GM23338 (cell line): ENCODE measurements around the gene KRT85. TPM values are rescaled to one million over a fixed set of nuclear protein-coding genes. Genes with fewer than 3 reads are reported as not detected.

Source experiments
- ATAC-seq: fragments of 200-7000 bp; cut with Tn5 transposase; 3 replicates; pipeline ENCODE4 v1.9.1; 2020
- DNase-seq: peaks from one replicate; pipeline ENCODE4 v3.0.0-alpha.2; 2015; ENCODE audit warnings: low spot score
- H2AFZ ChIP-seq: fragments of 200-600 bp; sonication (generic); 2 replicates; pipeline ENCODE4 v1.8.0; 2016; ENCODE audit warnings: antibody characterized with exemption, mild to moderate bottlenecking, moderate library complexity
- H3F3A ChIP-seq: fragments of 200-600 bp; sonication (generic); replicated peaks from 2 replicates; pipeline ENCODE4 v1.8.0; 2017; ENCODE audit warnings: antibody characterized with exemption, mixed run types, low read depth
- H3K27ac ChIP-seq: fragments of 200-600 bp; sonication (generic); 2 replicates; pipeline ENCODE4 v1.6.1; 2016; ENCODE audit warnings: low read depth
- H3K27me3 ChIP-seq: fragments of 200-600 bp; sonication (generic); 2 replicates; pipeline ENCODE4 v1.8.0; 2016; ENCODE audit warnings: mild to moderate bottlenecking, mixed run types, moderate library complexity; ENCODE audit not compliant: insufficient read depth
- H3K36me3 ChIP-seq: fragments of 200-600 bp; sonication (generic); 2 replicates; pipeline ENCODE4 v1.8.0; 2016; ENCODE audit warnings: mild to moderate bottlenecking; ENCODE audit not compliant: insufficient read depth
- H3K4me1 ChIP-seq: fragments of 200-600 bp; sonication (generic); 2 replicates; pipeline ENCODE4 v1.8.0; 2016; ENCODE audit warnings: mild to moderate bottlenecking, moderate library complexity; ENCODE audit not compliant: insufficient read depth
- H3K4me2 ChIP-seq: fragments of 200-600 bp; sonication (generic); 2 replicates; pipeline ENCODE4 v1.7.1; 2017; ENCODE audit warnings: mixed run types
- H3K4me3 ChIP-seq: fragments of 200-600 bp; sonication (generic); 2 replicates; pipeline ENCODE4 v1.6.1; 2016; ENCODE audit warnings: mixed run types
- H3K79me2 ChIP-seq: fragments of 200-600 bp; sonication (generic); replicated peaks from 2 replicates; pipeline ENCODE4 v1.8.0; 2017; ENCODE audit warnings: mild to moderate bottlenecking; ENCODE audit not compliant: insufficient read depth
- H3K9me2 ChIP-seq: fragments of 200-600 bp; sonication (generic); 2 replicates; pipeline ENCODE4 v1.8.0; 2017; ENCODE audit not compliant: insufficient read depth
- H4K20me1 ChIP-seq: fragments of 200-600 bp; sonication (generic); replicated peaks from 2 replicates; pipeline ENCODE4 v1.8.0; 2017; ENCODE audit warnings: mild to moderate bottlenecking; ENCODE audit not compliant: insufficient read depth
- H3K27ac Mint-ChIP-seq: 2 replicates; pipeline ENCODE4 v1.8.0; 2020; ENCODE audit warnings: inconsistent platforms, mild to moderate bottlenecking, moderate library complexity, mixed read lengths
- H3K27me3 Mint-ChIP-seq: 3 replicates; pipeline ENCODE4 v1.8.0; 2022; ENCODE audit warnings: low read depth, mild to moderate bottlenecking, moderate library complexity, mixed read lengths, inconsistent platforms; ENCODE audit not compliant: insufficient read depth, poor library complexity
- H3K36me3 Mint-ChIP-seq: 3 replicates; pipeline ENCODE4 v1.8.0; 2021; ENCODE audit warnings: low read depth, mild to moderate bottlenecking, inconsistent platforms, moderate library complexity, mixed read lengths
- H3K4me1 Mint-ChIP-seq: 3 replicates; pipeline ENCODE4 v1.8.0; 2020; ENCODE audit warnings: mild to moderate bottlenecking, inconsistent platforms, mixed read lengths
- H3K4me3 Mint-ChIP-seq: 3 replicates; pipeline ENCODE4 v1.8.0; 2021; ENCODE audit warnings: moderate library complexity, mild to moderate bottlenecking, inconsistent platforms, mixed read lengths
- H3K9me3 Mint-ChIP-seq: 3 replicates; pipeline ENCODE4 v1.8.0; 2020; ENCODE audit warnings: moderate library complexity, mild to moderate bottlenecking, inconsistent platforms, mixed read lengths
- CREB1 ChIP-seq: fragments of 250-450 bp; sonication (Bioruptor Pico); IDR thresholded peaks from 2 replicates; pipeline ENCODE4 v1.5.0; 2020; ENCODE audit warnings: low read depth, mild to moderate bottlenecking, moderate library complexity
- CTCF ChIP-seq, 2 experiments: fragments of 200-600 bp in 1 of 2; sonication (generic) in 1 of 2; conservative IDR thresholded peaks; 2 replicates each; pipeline versions ENCODE4 v1.5.1 to v1.6.1; 2016 to 2017; ENCODE audit warnings: antibody characterized with exemption in 2 of 2, low read depth in 2 of 2, mild to moderate bottlenecking in 2 of 2, moderate library complexity in 1 of 2
- ETS1 ChIP-seq: IDR thresholded peaks from 2 replicates; pipeline ENCODE4 v1.6.1; 2016; ENCODE audit warnings: antibody characterized with exemption
- EZH2 ChIP-seq: fragments of 200-600 bp; sonication (generic); IDR thresholded peaks from one replicate; pipeline ENCODE4 v1.8.0; 2017; ENCODE audit warnings: antibody characterized with exemption, mild to moderate bottlenecking, low read depth; ENCODE audit not compliant: unreplicated experiment
- EZH2phosphoT487 ChIP-seq: fragments of 200-600 bp; sonication (generic); IDR thresholded peaks from one replicate; pipeline ENCODE4 v1.8.1; 2018; ENCODE audit warnings: antibody characterized with exemption; ENCODE audit not compliant: unreplicated experiment
- JUNB ChIP-seq: IDR thresholded peaks from one replicate; pipeline ENCODE4 v1.6.1; 2016; ENCODE audit warnings: antibody characterized with exemption; ENCODE audit not compliant: unreplicated experiment
- NANOG ChIP-seq: IDR thresholded peaks from 2 replicates; pipeline ENCODE4 v1.6.1; 2016; ENCODE audit warnings: antibody characterized with exemption, borderline replicate concordance
- POLR2AphosphoS5 ChIP-seq: IDR thresholded peaks from 2 replicates; pipeline ENCODE4 v1.6.1; 2016; ENCODE audit warnings: antibody characterized with exemption, low read depth
- REST ChIP-seq: IDR thresholded peaks from one replicate; pipeline ENCODE4 v1.6.1; 2018; ENCODE audit warnings: antibody characterized with exemption; ENCODE audit not compliant: unreplicated experiment
- STAT1 ChIP-seq: IDR thresholded peaks from one replicate; pipeline ENCODE4 v1.6.1; 2016; ENCODE audit warnings: antibody characterized with exemption; ENCODE audit not compliant: unreplicated experiment
- ZNF114 ChIP-seq: fragments of 250-450 bp; sonication (Bioruptor Pico); IDR thresholded peaks from 2 replicates; pipeline ENCODE4 v1.5.0; 2020; ENCODE audit warnings: mild to moderate bottlenecking, moderate library complexity
- ZNF331 ChIP-seq: fragments of 250-450 bp; sonication (Bioruptor Pico); IDR thresholded peaks from 2 replicates; pipeline ENCODE4 v1.5.0; 2020; ENCODE audit warnings: low read depth, mild to moderate bottlenecking, moderate library complexity
- ZNF462 ChIP-seq: fragments of 250-450 bp; sonication (Bioruptor Pico); IDR thresholded peaks from 2 replicates; pipeline ENCODE4 v1.5.0; 2020; ENCODE audit warnings: mild to moderate bottlenecking, moderate library complexity
- polyA plus RNA-seq: library from polyadenylated mRNA; unstranded; fragments of >200 nt; fragmentation: Nextera tagmentation; extraction: Ambion mirVana; gene quantifications from 2 replicates; pipeline ENCODE4 v1.2.1, GENCODE V29; 2016
- total RNA-seq: library from RNA; depleted of rRNA; stranded (reverse); fragments of >200 nt; shearing (Covaris generic); gene quantifications from 2 replicates; pipeline ENCODE4 v1.2.3, GENCODE V29; 2014

Gene KRT85
- total and polyA plus RNA-seq, 2 experiments from 2014 or later: not detected

- Mint-ChIP-seq H3K4me1 (peaks cover 8% of the 10 kb centered on the region; the same call in 2 of the 3 replicates), H3K4me3 (no peak overlapping the region), H3K36me3 (no peaks in the 10 kb centered on the region; the same call in 2 of the 3 replicates), H3K27me3 (peaks cover 44% of the 10 kb centered on the region), H3K27ac (no peak overlapping the region), H3K9me3 (no peaks in the 10 kb centered on the region; the same call in 2 of the 3 replicates)
- no peaks in the 10 kb centered on the region for H3K36me3 ChIP-seq
- DNase-seq (no peak), ATAC-seq (no peak)
- peaks cover 46% of the 10 kb centered on the region for H3K27me3 ChIP-seq
- H3F3A ChIP-seq: no peaks in the 10 kb centered on the region
- H3K27ac ChIP-seq: no peak overlapping the region
- no peak overlapping the region for H3K4me2 ChIP-seq
- H3K79me2 ChIP-seq: no peaks in the 10 kb centered on the region
- H3K4me1 ChIP-seq: peaks cover 7% of the 10 kb centered on the region
- no peaks in the 10 kb centered on the region for H3K9me2 ChIP-seq
- H2AFZ ChIP-seq: no peak overlapping the region
- H4K20me1 ChIP-seq: no peaks in the 10 kb centered on the region
- H3K4me3 ChIP-seq: no peak overlapping the region
- no peak for TF ChIP-seq JUNB
- TF ChIP-seq ZNF462 (CRISPR knock-in tag): no peak
- TF ChIP-seq ZNF331: no peak
- no peak for TF ChIP-seq ZNF114 (CRISPR knock-in tag)
- no peak for TF ChIP-seq NANOG
- TF ChIP-seq EZH2phosphoT487: no peak
- no peak for TF ChIP-seq CTCF (conservative IDR thresholded peaks at IDR 0.05; ENCODE audit: low read depth in 2 of 2)
- TF ChIP-seq CREB1 (CRISPR knock-in tag): no peak
- TF ChIP-seq REST: no peak
- TF ChIP-seq ETS1: no peak
- TF ChIP-seq STAT1: no peak
- TF ChIP-seq POLR2AphosphoS5: no peak
- TF ChIP-seq EZH2: no peak
These were observed 56.5 kb downstream of the KRT85 start for GRCh38 chr12:52310622-52311284.
